Measurements from ENCODE around the gene PCTP. TPM values are rescaled to one million over a fixed set of nuclear protein-coding genes. Genes with fewer than 3 reads are reported as not detected.

The PCTP gene
- total and polyA plus RNA-seq, 9 of the 15 experiments (the other 6 are each of a cell fraction or from before 2014, with no cell fraction given), result 10.9 to 62.3 (median 41.2) TPM

GRCh38 chr17:55742272-55743102, 8.4 kb upstream of the PCTP start (continued):
- TF ChIP-seq CHAMP1 (IDR thresholded peaks at IDR 0.05) (0 out of 2 replicates have a peak, but pooled peaks have one; percentile 20), ZNF224 (CRISPR knock-in tag; IDR thresholded peaks at IDR 0.05) (no peak), SIX5 (IDR thresholded peaks at IDR 0.05; ENCODE audit: borderline replicate concordance in 1 of 2, insufficient read depth in 1 of 2, low read depth in 1 of 2, low read length in 2 of 2) (no peak), ZNF778 (CRISPR knock-in tag; IDR thresholded peaks at IDR 0.05) (no peak), ATF2 (CRISPR knock-in tag; IDR thresholded peaks at IDR 0.05) (no peak), BRD9 (IDR thresholded peaks at IDR 0.05; ENCODE audit: low read depth, partially characterized antibody) (peak; percentile 45), ZNF174 (CRISPR knock-in tag; IDR thresholded peaks at IDR 0.05) (no peak), REST (IDR thresholded peaks at IDR 0.05; ENCODE audit: borderline replicate concordance) (peak; percentile 60; the same call in 1 of the 2 replicates), REST (CRISPR knock-in tag; IDR thresholded peaks at IDR 0.05; ENCODE audit: low read depth) (no peak), SETDB1 (IDR thresholded peaks at IDR 0.05; ENCODE audit: low read length) (no peak), PBX2 (CRISPR knock-in tag; IDR thresholded peaks at IDR 0.05; ENCODE audit: low read depth) (no peak), PBX2 (tag; conservative IDR thresholded peaks at IDR 0.05; ENCODE audit: low read depth) (no peak)
